Activated naive CD4-positive, alpha-beta T cell treated with anti-CD3 and anti-CD28 coated beads for 36 hours (primary cell): Measurements from ENCODE around the gene SLC19A2. TPM values are rescaled to one million over a fixed set of nuclear protein-coding genes. Genes with fewer than 3 reads are reported as not detected.
"Not testable (repeated sequence)": the region's sequence is repeated elsewhere in the genome, so short reads cannot be mapped to it uniquely, and the experiment has no call there.

ENCODE experiments used
- CTCF ChIA-PET: fragments of 350-600 bp; sonication (Branson Sonifier 250); formaldehyde crosslinking; loops from one replicate; lab custom pipeline; 2021; ENCODE audit warnings: antibody characterized with exemption; lab: Charles Lee
- DNase-seq: peaks from one replicate; pipeline ENCODE4 v3.0.0-alpha.2; 2020
- H3K27ac Mint-ChIP-seq: one replicate; pipeline ENCODE4 v1.8.0; 2021; ENCODE audit warnings: mild to moderate bottlenecking, mixed read lengths
- H3K27me3 Mint-ChIP-seq: one replicate; pipeline ENCODE4 v1.8.0; 2021; ENCODE audit warnings: low read depth, mixed read lengths
- H3K36me3 Mint-ChIP-seq: one replicate; pipeline ENCODE4 v1.8.0; 2021; ENCODE audit warnings: low read depth, mixed read lengths
- H3K4me1 Mint-ChIP-seq: one replicate; pipeline ENCODE4 v1.8.0; 2021; ENCODE audit warnings: low read depth, mixed read lengths
- H3K4me3 Mint-ChIP-seq: one replicate; pipeline ENCODE4 v1.8.0; 2021; ENCODE audit warnings: mild to moderate bottlenecking, moderate library complexity, mixed read lengths
- H3K9me3 Mint-ChIP-seq: one replicate; pipeline ENCODE4 v1.8.0; 2021; ENCODE audit warnings: mixed read lengths
- intact Hi-C: fragments of 100-400 bp; cut with micrococcal nuclease; formaldehyde crosslinking; loops from one replicate; pipeline ENCODE4 v1.15.1; 2023
- total RNA-seq, 2 experiments: library from RNA; stranded (reverse); gene quantifications; one replicate each; pipeline ENCODE4 v1.2.3, GENCODE V29; 2021

SLC19A2 gene
- total RNA-seq, 2 experiments from 2014 or later = 3.2 to 3.6 TPM

GRCh38 chr1:169523904-169524303, 38.2 kb upstream of the SLC19A2 start:
- Mint-ChIP-seq H3K9me3 (no peaks in the 10 kb centered on the region), H3K27me3 (no peaks in the 10 kb centered on the region), H3K27ac (no peak overlapping the region), H3K36me3 (peaks cover 71% of the 10 kb centered on the region), H3K4me1 (peaks cover 8% of the 10 kb centered on the region), H3K4me3 (no peak overlapping the region)
- no peak for DNase-seq
- intact Hi-C loops = no loop called here
- CTCF ChIA-PET = no interaction called here

GRCh38 chr1:169521226-169521625, 35.5 kb upstream of the SLC19A2 start:
- DNase-seq = no peak
- intact Hi-C loops = no loop called here
- Mint-ChIP-seq H3K4me1 (no peaks in the 10 kb centered on the region), H3K27me3 (no peaks in the 10 kb centered on the region), H3K36me3 (peaks cover 67% of the 10 kb centered on the region), H3K9me3 (no peaks in the 10 kb centered on the region), H3K27ac (no peak overlapping the region), H3K4me3 (no peak overlapping the region)
- CTCF ChIA-PET = no interaction called here

- Mint-ChIP-seq H3K4me3 (no peak overlapping the region), H3K36me3 (peaks cover 71% of the 10 kb centered on the region), H3K9me3 (no peaks in the 10 kb centered on the region), H3K27ac (no peak overlapping the region), H3K4me1 (peaks cover 2% of the 10 kb centered on the region), H3K27me3 (no peaks in the 10 kb centered on the region)
- no peak for DNase-seq
- intact Hi-C loops = no loop called here
- CTCF ChIA-PET = no interaction called here
Measured at GRCh38 chr1:169517558-169518186, 31.9 kb upstream of the SLC19A2 start.

- no peak for DNase-seq
- CTCF ChIA-PET = no interaction called here
- intact Hi-C loops = no loop called here
- Mint-ChIP-seq H3K36me3 (peaks cover 61% of the 10 kb centered on the region), H3K27me3 (no peaks in the 10 kb centered on the region), H3K27ac (no peak overlapping the region), H3K4me3 (no peak overlapping the region), H3K9me3 (no peaks in the 10 kb centered on the region), H3K4me1 (peaks cover 13% of the 10 kb centered on the region)
Measured at GRCh38 chr1:169515641-169516040, 29.9 kb upstream of the SLC19A2 start.

- Mint-ChIP-seq H3K27ac (no peak overlapping the region), H3K4me1 (peaks cover 18% of the 10 kb centered on the region), H3K9me3 (no peaks in the 10 kb centered on the region), H3K27me3 (no peaks in the 10 kb centered on the region), H3K36me3 (peaks cover 53% of the 10 kb centered on the region), H3K4me3 (no peak overlapping the region)
- CTCF ChIA-PET = interaction anchor here (0.7 to 1.8 kb wide), 2 partner anchors 17 to 212 kb away, joined by 3 read pairs; no protein-coding TSS in a partner anchor
- intact Hi-C loops = no loop called here
- no peak for DNase-seq
Measured at GRCh38 chr1:169514566-169515270, 29.0 kb upstream of the SLC19A2 start.

GRCh38 chr1:169513208-169513607, 27.5 kb upstream of the SLC19A2 start:
- Mint-ChIP-seq H3K27ac (no peak overlapping the region), H3K4me1 (peaks cover 25% of the 10 kb centered on the region), H3K36me3 (peaks cover 43% of the 10 kb centered on the region), H3K9me3 (no peaks in the 10 kb centered on the region), H3K27me3 (no peaks in the 10 kb centered on the region), H3K4me3 (no peak overlapping the region)
- intact Hi-C loops = no loop called here
- no peak for DNase-seq
- CTCF ChIA-PET = interaction anchor here (1.8 kb wide), 1 partner anchor 18 kb away, joined by 3 read pairs; no protein-coding TSS in a partner anchor

GRCh38 chr1:169511316-169512005, 25.7 kb upstream of the SLC19A2 start:
- peak overlapping the region; percentile 34 for H3K27ac Mint-ChIP-seq
- H3K4me1 Mint-ChIP-seq = peaks cover 25% of the 10 kb centered on the region
- DNase-seq = no peak
- no peaks in the 10 kb centered on the region for H3K27me3 Mint-ChIP-seq
- intact Hi-C loops = loop anchor here (2.0 kb wide), 1 partner anchor 15 kb away; no protein-coding TSS in a partner anchor
- H3K9me3 Mint-ChIP-seq = no peaks in the 10 kb centered on the region
- no peak overlapping the region for H3K4me3 Mint-ChIP-seq
- CTCF ChIA-PET = no interaction called here
- peaks cover 29% of the 10 kb centered on the region for H3K36me3 Mint-ChIP-seq

- H3K27me3 Mint-ChIP-seq = no peaks in the 10 kb centered on the region
- H3K36me3 Mint-ChIP-seq = peaks cover 19% of the 10 kb centered on the region
- no peak for DNase-seq
- no peaks in the 10 kb centered on the region for H3K9me3 Mint-ChIP-seq
- intact Hi-C loops = loop anchor here (2.0 kb wide), 1 partner anchor 13 kb away; no protein-coding TSS in a partner anchor
- no peak overlapping the region for H3K27ac Mint-ChIP-seq
- CTCF ChIA-PET = no interaction called here
- H3K4me1 Mint-ChIP-seq = peaks cover 25% of the 10 kb centered on the region
- H3K4me3 Mint-ChIP-seq = no peak overlapping the region
Measured at GRCh38 chr1:169510060-169510459, 24.3 kb upstream of the SLC19A2 start.

- H3K9me3 Mint-ChIP-seq = no peaks in the 10 kb centered on the region
- no peak overlapping the region for H3K27ac Mint-ChIP-seq
- CTCF ChIA-PET = no interaction called here
- peaks cover 25% of the 10 kb centered on the region for H3K4me1 Mint-ChIP-seq
- no peak overlapping the region for H3K4me3 Mint-ChIP-seq
- no peaks in the 10 kb centered on the region for H3K27me3 Mint-ChIP-seq
- no peak for DNase-seq
- intact Hi-C loops = loop anchor here (2.0 kb wide), 2 partner anchors 25 to 43 kb away; partner anchors contain the start of gene SLC19A2
- peaks cover 12% of the 10 kb centered on the region for H3K36me3 Mint-ChIP-seq
Measured at GRCh38 chr1:169509354-169509753, 23.6 kb upstream of the SLC19A2 start.

- intact Hi-C loops = loop anchor here (2.0 kb wide), 2 partner anchors 24 to 42 kb away; partner anchors contain the start of gene SLC19A2
- Mint-ChIP-seq H3K4me1 (peaks cover 25% of the 10 kb centered on the region), H3K9me3 (no peaks in the 10 kb centered on the region), H3K27me3 (no peaks in the 10 kb centered on the region), H3K4me3 (no peak overlapping the region), H3K36me3 (peaks cover 10% of the 10 kb centered on the region), H3K27ac (no peak overlapping the region)
- CTCF ChIA-PET = no interaction called here
- no peak for DNase-seq
Measured at GRCh38 chr1:169508432-169509338, 22.9 kb upstream of the SLC19A2 start.

GRCh38 chr1:169507413-169507812, 21.7 kb upstream of the SLC19A2 start:
- Mint-ChIP-seq H3K27me3 (no peaks in the 10 kb centered on the region), H3K27ac (no peak overlapping the region), H3K9me3 (no peaks in the 10 kb centered on the region), H3K36me3 (peaks cover 10% of the 10 kb centered on the region), H3K4me3 (no peak overlapping the region), H3K4me1 (peaks cover 21% of the 10 kb centered on the region)
- no peak for DNase-seq
- CTCF ChIA-PET = no interaction called here
- intact Hi-C loops = no loop called here

- DNase-seq, intact Hi-C loops, H3K4me3 Mint-ChIP-seq, H3K27me3 Mint-ChIP-seq, H3K9me3 Mint-ChIP-seq, CTCF ChIA-PET, H3K4me1 Mint-ChIP-seq, H3K27ac Mint-ChIP-seq: not testable (repeated sequence)
- H3K36me3 Mint-ChIP-seq = peaks cover 18% of the 10 kb centered on the region
Measured at GRCh38 chr1:169503601-169504000, 17.9 kb upstream of the SLC19A2 start.
